Glutamatergic neuron (in vitro differentiated cells): ENCODE data around the gene QSOX1. TPM values are rescaled to one million over a fixed set of nuclear protein-coding genes. Genes with fewer than 3 reads are reported as not detected.
A peak's percentile ranks its signal among the peaks of the same experiment; 100 is the strongest.

Source experiments
- DNase-seq: peaks from one replicate; pipeline ENCODE4 v3.0.0; 2022
- H3K27ac Mint-ChIP-seq: one replicate; pipeline ENCODE4 v1.8.0; 2020; ENCODE audit warnings: mild to moderate bottlenecking, mixed read lengths, inconsistent platforms; ENCODE audit not compliant: unreplicated experiment
- H3K27me3 Mint-ChIP-seq: one replicate; pipeline ENCODE4 v1.8.0; 2020; ENCODE audit warnings: mild to moderate bottlenecking, moderate library complexity, mixed read lengths, inconsistent platforms; ENCODE audit not compliant: unreplicated experiment
- H3K36me3 Mint-ChIP-seq: one replicate; pipeline ENCODE4 v1.8.0; 2020; ENCODE audit warnings: mild to moderate bottlenecking, mixed read lengths, inconsistent platforms; ENCODE audit not compliant: unreplicated experiment
- H3K4me1 Mint-ChIP-seq: one replicate; pipeline ENCODE4 v1.8.0; 2020; ENCODE audit warnings: mild to moderate bottlenecking, low read depth, mixed read lengths, inconsistent platforms; ENCODE audit not compliant: unreplicated experiment
- H3K4me3 Mint-ChIP-seq: one replicate; pipeline ENCODE4 v1.8.0; 2020; ENCODE audit warnings: mild to moderate bottlenecking, mixed read lengths, inconsistent platforms; ENCODE audit not compliant: unreplicated experiment
- H3K9me3 Mint-ChIP-seq: one replicate; pipeline ENCODE4 v1.8.0; 2020; ENCODE audit warnings: mild to moderate bottlenecking, moderate library complexity, mixed read lengths, inconsistent platforms; ENCODE audit not compliant: unreplicated experiment
- CTCF ChIP-seq: fragments of 200-600 bp; sonication (generic); IDR thresholded peaks from one replicate; pipeline ENCODE4 v1.5.0; 2021; ENCODE audit not compliant: partially characterized antibody, unreplicated experiment
- total RNA-seq: library from RNA; stranded (reverse); fragmentation: NEBNext Ultra II Directional; extraction: Animal tissue kit (Norgen Biotek cat#: 25700); gene quantifications from one replicate; pipeline ENCODE4 v1.2.1, GENCODE V29; 2021; ENCODE audit not compliant: unreplicated experiment

QSOX1 gene
- total RNA-seq, 1 donor from 2014 or later: 46.1 TPM

- no peak for DNase-seq
- H3K27me3 Mint-ChIP-seq: peaks cover 29% of the 10 kb centered on the region
- H3K4me1 Mint-ChIP-seq: peaks cover 17% of the 10 kb centered on the region
- H3K4me3 Mint-ChIP-seq: peak overlapping the region; percentile 83
- no peak for TF ChIP-seq CTCF
- H3K27ac Mint-ChIP-seq: no peak overlapping the region
- H3K9me3 Mint-ChIP-seq: peaks cover 8% of the 10 kb centered on the region
- H3K36me3 Mint-ChIP-seq: no peaks in the 10 kb centered on the region
Measured at GRCh38 chr1:180231506-180231921, 76.8 kb downstream of the QSOX1 start.

- peaks cover 32% of the 10 kb centered on the region for H3K27me3 Mint-ChIP-seq
- DNase-seq: no peak
- H3K36me3 Mint-ChIP-seq: no peaks in the 10 kb centered on the region
- TF ChIP-seq CTCF: no peak
- H3K4me1 Mint-ChIP-seq: peaks cover 19% of the 10 kb centered on the region
- H3K27ac Mint-ChIP-seq: no peak overlapping the region
- H3K9me3 Mint-ChIP-seq: peaks cover 8% of the 10 kb centered on the region
- peak overlapping the region; percentile 83 for H3K4me3 Mint-ChIP-seq
Measured at GRCh38 chr1:180231936-180232335, 77.3 kb downstream of the QSOX1 start.

- Mint-ChIP-seq H3K9me3 (peaks cover 8% of the 10 kb centered on the region), H3K4me3 (no peak overlapping the region), H3K36me3 (no peaks in the 10 kb centered on the region), H3K27me3 (peaks cover 38% of the 10 kb centered on the region), H3K27ac (no peak overlapping the region), H3K4me1 (peaks cover 19% of the 10 kb centered on the region)
- DNase-seq: no peak
- no peak for TF ChIP-seq CTCF
Measured at GRCh38 chr1:180232521-180233043, 77.9 kb downstream of the QSOX1 start.

GRCh38 chr1:180233191-180234011, 78.7 kb downstream of the QSOX1 start:
- Mint-ChIP-seq H3K27me3 (peaks cover 42% of the 10 kb centered on the region), H3K9me3 (peaks cover 8% of the 10 kb centered on the region), H3K4me1 (peaks cover 18% of the 10 kb centered on the region), H3K4me3 (peak overlapping the region; percentile 42), H3K27ac (no peak overlapping the region), H3K36me3 (no peaks in the 10 kb centered on the region)
- no peak for TF ChIP-seq CTCF
- DNase-seq: no peak
